Measurements from ENCODE around the gene FCN1. TPM values are rescaled to one million over a fixed set of nuclear protein-coding genes. Genes with fewer than 3 reads are reported as not detected.

FCN1 gene
- polyA plus RNA-seq, 1 donor (not counting 4 experiments of a cell fraction or from before 2014, with no cell fraction given), result not detected

GRCh38 chr9:134883040-134883782 is 34.5 kb downstream of the FCN1 start:
- FAIRE-seq, result no peak

GRCh38 chr9:134882204-134882785 is 35.4 kb downstream of the FCN1 start:
- DNase-seq (ENCODE audit: low read depth, low spot score) (no peak), FAIRE-seq (no peak)
- H3K27me3 ChIP-seq (ENCODE audit: control insufficient read depth, extremely low read depth, insufficient read depth, low read length), result peaks cover 9% of the 10 kb centered on the region
- no peaks in the 10 kb centered on the region for H3K79me2 ChIP-seq (ENCODE audit: control insufficient read depth, insufficient read depth, low read length)
- H3K4me1 ChIP-seq (ENCODE audit: control insufficient read depth, extremely low read depth, insufficient read depth, low read length), result no peaks in the 10 kb centered on the region
- no peak overlapping the region for H3K4me2 ChIP-seq (ENCODE audit: control insufficient read depth, extremely low read depth, insufficient read depth, low read depth, low read length)
- no peaks in the 10 kb centered on the region for H3K9me3 ChIP-seq (ENCODE audit: control insufficient read depth, low read depth, low read length)
- no peak overlapping the region for H3K4me3 ChIP-seq (ENCODE audit: control insufficient read depth in 2 of 3, extremely low read depth in 1 of 3, insufficient read depth in 2 of 3, low read depth in 1 of 3, low read length in 3 of 3)
- no peaks in the 10 kb centered on the region for H4K20me1 ChIP-seq (ENCODE audit: control insufficient read depth, extremely low read depth, insufficient read depth, low read length)
- TF ChIP-seq CTCF (optimal IDR thresholded peaks at IDR 0.05 in 1 of 3, IDR thresholded peaks at IDR 0.05 in 1 of 3, conservative IDR thresholded peaks at IDR 0.05 in 1 of 3; ENCODE audit: extremely low read depth in 1 of 3, insufficient read depth in 2 of 3, low read length in 3 of 3) (no peak), EZH2 (IDR thresholded peaks at IDR 0.05; ENCODE audit: low read length) (no peak)
- no peak overlapping the region for H3K27ac ChIP-seq (ENCODE audit: control insufficient read depth, insufficient read depth, low read length)
- H3K9ac ChIP-seq (ENCODE audit: control insufficient read depth, extremely low read depth, insufficient read depth, low read length), result no peak overlapping the region
- dilution Hi-C loops (cut with MboI; ENCODE audit: extremely low pct_ligation_motif_present, low sequenced_read_pairs), result no loop called here
- H2AFZ ChIP-seq (ENCODE audit: control insufficient read depth, low read length), result no peak overlapping the region
- no peaks in the 10 kb centered on the region for H3K36me3 ChIP-seq (ENCODE audit: control insufficient read depth in 2 of 2, extremely low read depth in 1 of 2, insufficient read depth in 2 of 2, low read length in 2 of 2)
- no peaks in the 10 kb centered on the region for H3K9me1 ChIP-seq (ENCODE audit: control insufficient read depth, extremely low read depth, insufficient read depth, low read length)

More at GRCh38 chr9:134883040-134883782, 34.5 kb downstream of the FCN1 start:
- Histone ChIP-seq H3K9ac (ENCODE audit: control insufficient read depth, extremely low read depth, insufficient read depth, low read length) (no peak overlapping the region), H3K27ac (ENCODE audit: control insufficient read depth, insufficient read depth, low read length) (no peak overlapping the region), H3K27me3 (ENCODE audit: control insufficient read depth, extremely low read depth, insufficient read depth, low read length) (peaks cover 9% of the 10 kb centered on the region), H3K4me1 (ENCODE audit: control insufficient read depth, extremely low read depth, insufficient read depth, low read length) (no peaks in the 10 kb centered on the region), H4K20me1 (ENCODE audit: control insufficient read depth, extremely low read depth, insufficient read depth, low read length) (no peaks in the 10 kb centered on the region), H2AFZ (ENCODE audit: control insufficient read depth, low read length) (no peak overlapping the region), H3K4me3 (ENCODE audit: control insufficient read depth in 2 of 3, extremely low read depth in 1 of 3, insufficient read depth in 2 of 3, low read depth in 1 of 3, low read length in 3 of 3) (no peak overlapping the region), H3K36me3 (ENCODE audit: control insufficient read depth in 2 of 2, extremely low read depth in 1 of 2, insufficient read depth in 2 of 2, low read length in 2 of 2) (no peaks in the 10 kb centered on the region), H3K9me3 (ENCODE audit: control insufficient read depth, low read depth, low read length) (no peaks in the 10 kb centered on the region), H3K9me1 (ENCODE audit: control insufficient read depth, extremely low read depth, insufficient read depth, low read length) (no peaks in the 10 kb centered on the region), H3K79me2 (ENCODE audit: control insufficient read depth, insufficient read depth, low read length) (no peaks in the 10 kb centered on the region), H3K4me2 (ENCODE audit: control insufficient read depth, extremely low read depth, insufficient read depth, low read depth, low read length) (no peak overlapping the region)
- no peak for DNase-seq (ENCODE audit: low read depth, low spot score)
- dilution Hi-C loops (cut with MboI; ENCODE audit: extremely low pct_ligation_motif_present, low sequenced_read_pairs), result no loop called here
- no peak for TF ChIP-seq EZH2 (IDR thresholded peaks at IDR 0.05; ENCODE audit: low read length)
- TF ChIP-seq CTCF (optimal IDR thresholded peaks at IDR 0.05 in 1 of 3, IDR thresholded peaks at IDR 0.05 in 1 of 3, conservative IDR thresholded peaks at IDR 0.05 in 1 of 3; ENCODE audit: extremely low read depth in 1 of 3, insufficient read depth in 2 of 3, low read length in 3 of 3), result no peak

Measured in keratinocyte (primary cell).